GM18505 (cell line): ENCODE measurements around the gene STK36.

Experiments used
- ATAC-seq: cut with Tn5 transposase; IDR thresholded peaks from one replicate; pipeline ENCODE4 v1.9.1; 2021; ENCODE audit not compliant: unreplicated experiment
- POLR2A ChIP-seq: IDR thresholded peaks from 4 replicates; pipeline ENCODE4 v1.6.1; 2011; ENCODE audit warnings: borderline replicate concordance; ENCODE audit not compliant: insufficient read depth, insufficient read length; ENCODE audit errors: extremely low read depth

The STK36 gene

DNA sequence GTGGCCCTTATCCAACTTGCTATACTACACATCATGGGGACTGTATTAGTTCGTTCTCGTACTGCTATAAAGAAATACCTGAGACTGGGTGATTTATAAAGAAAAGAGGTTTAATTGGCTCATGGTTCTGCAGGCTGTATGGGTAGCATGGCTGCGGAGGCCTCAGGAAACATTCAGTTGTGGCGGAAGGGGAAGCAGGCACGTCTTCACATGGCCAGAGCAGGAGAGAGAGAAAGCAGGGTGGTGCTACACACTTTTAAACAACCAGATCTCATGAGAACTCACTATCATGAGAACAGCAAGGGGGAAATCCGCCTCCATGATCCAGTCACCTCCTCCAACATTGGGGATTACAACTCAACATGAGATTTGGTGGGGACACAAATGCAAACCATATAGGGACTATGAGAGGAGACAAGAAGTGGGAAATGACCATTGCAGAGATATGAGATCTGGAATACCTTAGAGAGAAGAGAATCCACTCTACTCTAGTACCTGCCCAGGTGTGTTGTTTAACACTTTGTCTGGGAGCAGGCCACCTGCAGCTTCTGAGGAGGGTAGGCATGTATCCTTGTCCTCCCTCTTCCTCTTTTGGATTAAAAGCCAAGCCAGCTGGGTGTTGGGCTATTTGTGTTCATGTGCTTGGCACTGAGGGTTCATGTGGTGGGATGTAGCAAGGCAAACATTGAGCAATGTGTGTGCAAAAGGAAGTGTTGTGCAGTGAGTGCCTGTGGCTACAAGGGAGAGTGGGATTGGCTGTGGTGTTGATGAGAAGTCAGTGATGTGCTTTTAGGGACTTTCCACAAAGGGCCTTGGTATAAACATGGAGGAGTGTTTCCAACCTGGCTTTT lies 61.5 kb downstream of the STK36 start:
- TF ChIP-seq POLR2A = no peak
- no peak for ATAC-seq

GRCh38 chr2:218734190-218734975 lies 62.5 kb downstream of the STK36 start:
- no peak for TF ChIP-seq POLR2A
- no peak for ATAC-seq

DNA sequence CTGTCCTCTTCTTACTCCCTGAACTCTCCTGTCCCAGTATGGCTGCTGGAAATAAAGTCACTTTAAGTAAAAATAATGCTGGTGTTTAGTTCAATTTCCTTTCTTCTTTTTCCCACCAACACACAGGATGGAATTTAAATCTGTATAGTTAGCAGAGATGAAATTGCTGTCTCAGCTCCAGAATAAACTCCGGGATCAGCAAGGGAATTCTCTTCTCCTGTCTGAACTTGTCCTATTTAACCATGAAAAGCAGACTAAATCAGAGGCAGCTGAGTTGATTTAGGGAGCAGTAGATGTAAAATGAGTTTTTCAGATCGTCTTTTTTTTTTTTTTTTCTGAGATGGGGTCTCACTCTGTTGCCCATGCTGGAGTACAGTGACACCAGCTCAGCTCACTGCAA lies 64.6 kb downstream of the STK36 start:
- no peak for ATAC-seq
- TF ChIP-seq POLR2A = no peak

DNA sequence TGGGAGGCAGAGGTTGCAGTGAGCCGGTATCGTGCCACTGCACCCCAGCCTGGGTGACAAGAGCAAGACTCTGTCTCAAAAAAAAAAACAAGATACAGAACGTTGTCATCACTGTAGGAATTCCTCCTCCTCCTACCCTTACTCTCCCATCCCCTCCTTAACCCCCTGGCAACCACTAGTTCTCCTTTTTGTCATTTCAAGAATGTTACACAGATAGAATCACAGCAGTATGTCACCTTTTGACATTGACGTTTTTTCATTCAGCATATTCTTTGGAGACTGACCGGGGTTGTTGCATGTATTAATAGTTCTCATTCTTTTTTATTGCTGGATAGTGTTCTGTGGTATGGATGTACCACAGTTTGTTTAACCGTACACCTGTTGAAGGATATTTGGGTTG lies 71.2 kb downstream of the STK36 start:
- no peak for TF ChIP-seq POLR2A
- no peak for ATAC-seq

- no peak for TF ChIP-seq POLR2A
- ATAC-seq = no peak
These were observed 72.7 kb downstream of the STK36 start for GRCh38 chr2:218744615-218745014.

- no peak for TF ChIP-seq POLR2A
- no peak for ATAC-seq
These were observed 73.3 kb downstream of the STK36 start for GRCh38 chr2:218745160-218745558.

DNA sequence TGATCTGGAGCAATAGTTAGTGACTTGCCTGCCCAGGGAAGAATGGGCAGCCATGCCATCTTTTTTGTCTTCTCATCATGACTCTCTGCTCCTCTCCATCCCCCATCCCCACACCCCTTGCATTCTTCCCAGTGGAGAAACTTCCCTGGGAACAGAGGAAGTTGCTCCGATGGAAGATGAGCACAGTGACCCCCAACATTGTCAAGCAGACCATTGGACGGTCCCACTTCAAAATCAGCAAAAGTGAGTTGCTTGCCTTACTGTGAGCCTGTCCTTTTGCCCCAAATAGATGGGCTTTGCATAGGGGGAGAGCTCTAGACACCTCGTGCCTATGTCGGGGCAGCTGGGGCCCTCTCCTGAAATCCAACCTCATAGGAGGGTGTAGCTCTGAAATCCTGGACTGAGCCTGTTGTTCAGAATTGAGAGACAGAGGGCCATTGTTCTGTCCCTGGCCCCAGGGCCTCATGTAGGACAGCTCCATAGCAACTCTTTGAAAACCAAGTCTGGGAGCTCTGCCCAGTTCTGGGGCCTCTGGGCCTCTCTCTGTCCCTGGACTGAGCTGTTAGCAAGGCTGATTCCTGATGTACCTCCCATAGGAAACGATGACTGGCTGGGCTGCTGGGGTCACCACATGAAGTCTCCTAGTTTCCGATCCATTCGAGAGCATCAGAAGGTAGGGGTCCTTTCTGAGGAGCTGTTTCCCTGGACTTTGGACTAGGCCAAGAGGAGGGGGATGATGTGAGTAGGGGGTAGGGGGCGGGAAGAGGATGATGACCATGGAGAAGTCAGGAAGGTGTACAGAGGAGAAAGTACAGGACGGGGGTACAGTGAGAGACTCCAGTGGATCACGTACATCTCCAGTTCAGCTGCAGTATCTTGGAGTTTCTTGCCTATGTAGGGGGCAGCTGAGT lies 73.9 kb downstream of the STK36 start:
- ATAC-seq = no peak
- TF ChIP-seq POLR2A = no peak

GRCh38 chr2:218746470-218746795 lies 74.5 kb downstream of the STK36 start:
- no peak for ATAC-seq
- TF ChIP-seq POLR2A = no peak

GRCh38 chr2:218746960-218747359 lies 75.1 kb downstream of the STK36 start:
- no peak for TF ChIP-seq POLR2A

GRCh38 chr2:218748741-218749441 lies 77.0 kb downstream of the STK36 start:
- ATAC-seq = no peak
- TF ChIP-seq POLR2A = no peak

More at GRCh38 chr2:218746960-218747359, 75.1 kb downstream of the STK36 start:
- no peak for ATAC-seq
